Endothelial cell of umbilical vein (primary cell): Measurements from ENCODE around the gene ATP2B2. TPM values are rescaled to one million over a fixed set of nuclear protein-coding genes. Genes with fewer than 3 reads are reported as not detected.

Experiments used
- BruUV-seq: library from RNA; stranded (reverse); fragments of 400-500 nt; replicated peaks from 2 replicates; lab custom pipeline; 2021; lab: Mats Ljungman, UMichigan
- CTCF ChIA-PET: fragments of 300-600, 350-600 bp; sonication (Branson Sonifier 250); formaldehyde crosslinking; loops from one replicate; lab custom pipeline; 2021; ENCODE audit warnings: antibody characterized with exemption, inconsistent platforms; lab: Charles Lee
- POLR2A ChIA-PET: fragments of 300-600, 350-600 bp; sonication (Branson Sonifier 250); formaldehyde crosslinking; loops from one replicate; lab custom pipeline; 2021; ENCODE audit warnings: antibody characterized with exemption, inconsistent platforms; lab: Charles Lee
- DNase-seq: peaks from one replicate; pipeline ENCODE4 v3.0.0-alpha.2; 2011; ENCODE audit warnings: low read depth, low spot score
- FAIRE-seq: peaks from 2 replicates; lab custom pipeline; 2011; peaks lifted over from hg19 to GRCh38; lab: Jason Lieb, UNC
- H2AFZ ChIP-seq: 2 replicates; pipeline ENCODE4 v1.6.0; 2012; ENCODE audit warnings: low read depth, low read length, control low read depth, inconsistent platforms
- H3K27ac ChIP-seq: 2 replicates; pipeline ENCODE4 v1.5.1; 2011; ENCODE audit warnings: low read depth, mild to moderate bottlenecking, control low read depth, low read length, moderate library complexity; ENCODE audit not compliant: insufficient read depth
- H3K27me3 ChIP-seq, 2 experiments: 2 replicates each; pipeline versions ENCODE4 v1.6.0 to v1.6.1; 2011; ENCODE audit warnings: low read length in 2 of 2, mixed read lengths in 1 of 2; ENCODE audit not compliant: control insufficient read depth in 2 of 2, insufficient read depth in 2 of 2
- H3K36me3 ChIP-seq, 2 experiments: 2 replicates in 1 of 2; 3 replicates in 1 of 2; pipeline ENCODE4 v1.5.1; 2011; ENCODE audit warnings: low read length in 2 of 2, mild to moderate bottlenecking in 1 of 2, moderate library complexity in 1 of 2; ENCODE audit not compliant: control insufficient read depth in 2 of 2, insufficient read depth in 2 of 2; ENCODE audit errors: extremely low read depth in 1 of 2
- H3K4me1 ChIP-seq: 3 replicates; pipeline ENCODE4 v1.5.1; 2011; ENCODE audit warnings: mild to moderate bottlenecking, low read length; ENCODE audit not compliant: control insufficient read depth, insufficient read depth; ENCODE audit errors: extremely low read depth
- H3K4me2 ChIP-seq: 2 replicates; pipeline ENCODE4 v1.6.1; 2011; ENCODE audit warnings: low read length, control low read depth, mixed read lengths; ENCODE audit not compliant: insufficient read depth
- H3K4me3 ChIP-seq, 3 experiments: fragments of 200-600 bp in 1 of 3; sonication (generic), shearing (Covaris generic) in 1 of 3; replicated peaks in 1 of 3; 2 replicates each; pipeline ENCODE4 v1.5.1; 2011 to 2016; ENCODE audit warnings: control low read depth in 3 of 3, low read length in 3 of 3, mild to moderate bottlenecking in 2 of 3, inconsistent platforms in 1 of 3, low read depth in 1 of 3, moderate library complexity in 1 of 3; ENCODE audit not compliant: insufficient read depth in 1 of 3
- H3K79me2 ChIP-seq: 2 replicates; pipeline ENCODE4 v1.6.0; 2012; ENCODE audit warnings: low read length, inconsistent platforms; ENCODE audit not compliant: control insufficient read depth, insufficient read depth
- H3K9ac ChIP-seq: replicated peaks from 2 replicates; pipeline ENCODE3; 2011; ENCODE audit warnings: low read length, control low read depth; ENCODE audit not compliant: insufficient read depth; ENCODE audit errors: extremely low read depth
- H3K9me1 ChIP-seq: replicated peaks from 3 replicates; pipeline ENCODE4 v1.6.0; 2011; ENCODE audit warnings: mild to moderate bottlenecking, low read length; ENCODE audit not compliant: control insufficient read depth, insufficient read depth; ENCODE audit errors: extremely low read depth
- H3K9me3 ChIP-seq: replicated peaks from 2 replicates; pipeline ENCODE4 v1.5.1; 2012; ENCODE audit warnings: low read length, inconsistent platforms; ENCODE audit not compliant: control insufficient read depth, insufficient read depth
- H4K20me1 ChIP-seq: replicated peaks from 2 replicates; pipeline ENCODE3; 2011; ENCODE audit warnings: mild to moderate bottlenecking, low read length; ENCODE audit not compliant: control insufficient read depth, insufficient read depth; ENCODE audit errors: extremely low read depth
- EZH2 ChIP-seq: IDR thresholded peaks from 2 replicates; pipeline ENCODE4 v1.6.1; 2012; ENCODE audit warnings: borderline replicate concordance, low read depth, mild to moderate bottlenecking, moderate library complexity, low read length, inconsistent platforms; ENCODE audit not compliant: severe bottlenecking
- FOS ChIP-seq: IDR thresholded peaks from 2 replicates; pipeline ENCODE4 v1.6.1; 2011; ENCODE audit warnings: mild to moderate bottlenecking, low read length, moderate library complexity, borderline replicate concordance; ENCODE audit not compliant: insufficient read depth
- GATA2 ChIP-seq: IDR thresholded peaks from 2 replicates; pipeline ENCODE4 v1.7.0; 2011; ENCODE audit warnings: low read depth, mild to moderate bottlenecking, moderate library complexity, mixed read lengths, low read length; ENCODE audit not compliant: insufficient read length, insufficient read depth
- JUN ChIP-seq: IDR thresholded peaks from 2 replicates; pipeline ENCODE4 v1.6.1; 2011; ENCODE audit warnings: borderline replicate concordance, low read depth; ENCODE audit not compliant: insufficient read length, insufficient read depth
- MYC ChIP-seq: IDR thresholded peaks from one replicate; pipeline ENCODE4 v1.6.1; 2011; ENCODE audit warnings: mild to moderate bottlenecking, low read depth, low read length
- POLR2A ChIP-seq: IDR thresholded peaks from 2 replicates; pipeline ENCODE4 v1.6.1; 2012; ENCODE audit warnings: low read depth, mild to moderate bottlenecking, control low read depth, low read length
- POLR2AphosphoS5 ChIP-seq: IDR thresholded peaks from 2 replicates; pipeline ENCODE4 v1.6.1; 2012; ENCODE audit warnings: low read depth, mild to moderate bottlenecking, control low read depth, low read length, moderate library complexity; ENCODE audit not compliant: insufficient read depth
- dilution Hi-C: fragments of 300-500 bp; cut with MboI; formaldehyde crosslinking; loops from one replicate; pipeline ENCODE4 v1.15.0; 2019; ENCODE audit warnings: low sequenced_read_pairs; ENCODE audit not compliant: extremely low pct_ligation_motif_present
- intact Hi-C: fragments of 100-400 bp; cut with micrococcal nuclease; formaldehyde crosslinking; loops from one replicate; pipeline ENCODE4 v1.10.0; 2022
- polyA plus RNA-seq, 4 experiments: library from polyadenylated mRNA; depleted of rRNA in 3 of 4; stranded (reverse) in 3 of 4; unstranded in 1 of 4; fragments of >200 nt; gene quantifications; 2 replicates each; pipeline versions ENCODE4 v1.2.1 to v1.2.3, GENCODE V29; 2011 to 2012; ENCODE audit warnings: missing spikeins in 1 of 4
- total RNA-seq: library from RNA; stranded (reverse); gene quantifications from 2 replicates; pipeline ENCODE4 v1.2.3, GENCODE V29; 2021

ATP2B2 gene
- total and polyA plus RNA-seq, 2 donors (not counting 3 experiments of a cell fraction or from before 2014, with no cell fraction given), result not detected

- H3K4me3 ChIP-seq, result no peak overlapping the region
- DNase-seq (no peak), FAIRE-seq (no peak)
- no peaks in the 10 kb centered on the region for H3K27me3 ChIP-seq
- no peak for TF ChIP-seq POLR2A
- TF ChIP-seq GATA2, result no peak
- no peak for TF ChIP-seq MYC
- TF ChIP-seq POLR2AphosphoS5, result no peak
- TF ChIP-seq JUN, result no peak
- TF ChIP-seq FOS, result no peak
- no peak for TF ChIP-seq EZH2
- H4K20me1 ChIP-seq, result no peaks in the 10 kb centered on the region
- no peaks in the 10 kb centered on the region for H3K4me1 ChIP-seq
- no TSS peak for BruUV-seq
- H3K27ac ChIP-seq, result no peak overlapping the region
- no peaks in the 10 kb centered on the region for H3K79me2 ChIP-seq
- dilution Hi-C loops (no loop called here), intact Hi-C loops (no loop called here)
- no peak overlapping the region for H2AFZ ChIP-seq
- no peaks in the 10 kb centered on the region for H3K36me3 ChIP-seq
- H3K4me2 ChIP-seq, result no peak overlapping the region
- no peaks in the 10 kb centered on the region for H3K9me1 ChIP-seq
- H3K9ac ChIP-seq, result no peak overlapping the region
- ChIA-PET POLR2A (no interaction called here), CTCF (no interaction called here)
- H3K9me3 ChIP-seq, result no peaks in the 10 kb centered on the region
Observed at GRCh38 chr3:10426346-10427220, 78.8 kb downstream of the ATP2B2 start.
